Right lobe of liver (tissue), 4 donors: ENCODE data around the gene HSPA1A.
"Not testable (repeated sequence)": the region's sequence is repeated elsewhere in the genome, so short reads cannot be mapped to it uniquely, and the experiment has no call there.

Experiments used
- CTCF ChIP-seq, 4 donors: fragments of 200-600 bp in 3 of 4; fragments of 450-650 bp in 1 of 4; IDR thresholded peaks; one replicate each; pipeline versions ENCODE4 v1.5.1 to v1.8.0; 2016 to 2022; ENCODE audit warnings: antibody characterized with exemption in 4 of 4, mild to moderate bottlenecking in 2 of 4
- POLR2A ChIP-seq: fragments of 450-650 bp; IDR thresholded peaks from one replicate; pipeline ENCODE4 v1.6.1; 2017; ENCODE audit warnings: antibody characterized with exemption, mild to moderate bottlenecking
- donor health status: DM: no; HTN: no; CAD: no.
- donor health status: DM: no; HTN: no; CAD: no.
- donor health status: DM: no; HTN: yes; CAD: no.

DNA sequence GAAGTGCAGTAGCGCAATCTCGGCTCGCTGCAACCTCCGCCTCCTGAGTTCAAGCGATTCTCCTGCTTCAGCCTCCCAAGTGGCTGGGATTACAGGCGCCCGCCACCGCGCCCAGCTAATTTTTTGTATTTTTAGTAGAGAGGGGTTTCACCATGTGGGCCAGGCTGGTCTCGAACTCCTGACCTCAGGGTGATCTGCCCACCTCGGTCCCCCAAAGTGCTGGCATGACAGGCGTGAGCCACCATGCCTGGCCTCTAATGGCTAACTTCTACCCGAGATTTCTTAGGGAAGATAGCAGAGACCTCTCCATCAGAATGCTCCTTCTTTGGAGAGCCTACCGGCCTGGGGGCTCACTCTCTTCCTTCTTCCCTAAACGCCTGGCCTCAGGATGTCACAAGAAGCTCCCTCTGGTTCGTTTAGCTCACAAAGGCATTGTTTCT is 48.8 kb downstream of the HSPA1A start:
- not testable (repeated sequence) for TF ChIP-seq POLR2A; CTCF (IDR thresholded peaks at IDR 0.05)
